Measurements from ENCODE around the gene STAMBP.
"Not testable (repeated sequence)": the region's sequence is repeated elsewhere in the genome, so short reads cannot be mapped to it uniquely, and the experiment has no call there.

STAMBP gene

DNA sequence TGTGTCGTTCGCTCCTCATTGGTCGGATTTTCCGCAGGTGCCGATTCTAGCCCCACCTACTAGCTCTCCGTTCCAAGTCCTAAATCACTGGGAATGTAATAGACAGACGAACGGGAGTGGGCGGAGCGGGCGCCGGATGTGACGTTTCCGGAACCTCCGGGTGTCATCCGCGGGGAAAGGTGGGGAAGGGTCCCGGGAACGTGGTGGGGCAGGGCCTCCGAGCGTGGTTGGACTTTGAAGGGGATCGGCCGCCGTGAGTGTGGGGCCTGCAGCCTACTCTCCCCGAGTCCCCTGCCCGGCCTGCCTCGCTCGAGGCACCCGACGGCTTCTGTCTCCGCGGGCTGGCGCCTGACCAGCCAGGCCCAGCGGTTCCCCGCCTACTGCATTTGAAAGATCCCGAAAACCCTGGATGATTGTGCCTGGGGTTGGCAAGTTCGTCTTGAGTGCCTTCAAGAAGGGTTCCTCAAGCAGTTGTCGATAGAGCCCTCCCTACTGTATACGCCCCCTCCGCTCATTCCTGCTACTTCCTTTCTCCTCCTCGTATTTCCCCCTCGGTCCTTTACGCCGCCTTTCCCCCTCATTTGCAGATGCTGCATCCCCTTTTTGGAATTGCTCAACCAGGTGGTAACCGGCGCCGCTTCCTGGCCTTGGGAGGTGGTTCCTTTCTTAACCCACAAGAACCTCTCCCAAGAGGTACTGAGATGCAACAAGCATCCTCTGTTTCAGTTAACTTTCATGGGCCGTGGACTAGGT is at the start of gene STAMBP:
STAMBP (plus strand) TSS at position 144 of the 753 bp plus-strand sequence. CDS start 1,896 bp downstream, outside the sequence.
- peak; percentile 96 for DNase-seq (ENCODE audit: low read depth)

GRCh38 chr2:73779467-73780236 is 49.1 kb upstream of the STAMBP start, which contains the start of gene DUSP11:
DUSP11 (minus strand) TSS chr2:73780103; CDS start chr2:73779974, 129 bp downstream.
- peak; percentile 91 for DNase-seq (ENCODE audit: low read depth)

DNA sequence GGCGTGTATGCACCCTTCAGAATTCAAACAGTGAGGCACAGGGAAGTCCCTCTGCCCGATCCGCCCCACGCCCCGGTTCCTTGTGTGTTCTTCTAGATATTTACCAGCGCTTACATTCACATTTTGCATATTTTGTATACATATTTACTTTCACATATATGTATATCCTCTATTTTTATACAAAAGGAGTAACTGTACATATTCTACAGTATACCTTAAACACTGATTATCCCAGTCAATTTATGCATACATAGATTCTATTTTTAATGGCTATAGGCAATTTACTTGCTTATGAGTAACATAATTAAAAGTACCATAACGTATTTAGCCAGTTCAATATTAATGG is 48.6 kb upstream of the STAMBP start:
- no peak for DNase-seq (ENCODE audit: low read depth)

- not testable (repeated sequence) for DNase-seq (ENCODE audit: low read depth)
These were observed 45.4 kb upstream of the STAMBP start for GRCh38 chr2:73783402-73783801.

DNA sequence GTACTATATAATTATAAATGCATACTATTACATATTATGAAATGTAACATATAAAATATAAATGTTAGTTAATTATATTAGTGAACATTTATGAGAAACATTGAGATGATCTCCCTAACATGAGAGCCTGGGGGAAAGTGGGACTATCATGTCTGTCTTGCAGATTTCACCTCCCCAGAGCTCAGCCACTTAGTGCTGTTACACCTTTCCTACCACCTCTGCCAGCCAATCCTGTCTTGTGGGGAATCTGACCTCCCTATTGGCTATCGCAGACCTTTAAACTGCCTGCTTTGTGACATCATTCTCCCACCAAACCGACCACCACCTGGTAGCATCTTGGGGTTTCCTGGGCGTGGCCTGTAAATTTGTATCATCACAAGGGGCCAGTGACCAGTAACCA is 44.9 kb upstream of the STAMBP start, which contains the start of gene C2orf78:
C2orf78 (plus strand) TSS at position 301 of the 400 bp plus-strand sequence. CDS start 127 bp downstream, outside the sequence.
- not testable (repeated sequence) for DNase-seq (ENCODE audit: low read depth)

GRCh38 chr2:73811878-73812277 is 16.9 kb upstream of the STAMBP start:
- DNase-seq (ENCODE audit: low read depth), result no peak

- no peak for DNase-seq (ENCODE audit: low read depth)
These were observed 16.1 kb upstream of the STAMBP start for GRCh38 chr2:73812635-73813034.

DNA sequence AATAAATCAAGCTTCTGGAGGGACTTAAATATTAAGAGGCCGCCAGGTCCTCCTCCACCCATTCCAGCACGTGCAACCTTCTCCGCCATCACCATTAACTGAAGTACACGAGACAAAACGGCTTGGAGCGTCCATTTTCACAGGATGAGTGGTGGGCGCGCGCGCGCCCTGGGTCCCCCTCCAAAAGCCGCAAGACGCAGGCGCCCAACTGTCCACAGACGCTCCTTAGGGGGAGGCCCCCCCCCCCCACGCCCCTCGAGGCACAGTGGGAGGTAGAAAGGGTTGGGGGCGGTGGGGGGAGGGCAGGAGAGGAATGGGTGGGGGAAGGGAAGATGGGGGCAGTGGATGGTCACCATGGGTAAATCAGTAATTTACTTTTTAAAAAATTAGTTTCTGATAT is 10.5 kb upstream of the STAMBP start:
- no peak for DNase-seq (ENCODE audit: low read depth)

GRCh38 chr2:73821227-73821626 is 7.5 kb upstream of the STAMBP start:
- no peak for DNase-seq (ENCODE audit: low read depth)

GRCh38 chr2:73821669-73822068 is 7.1 kb upstream of the STAMBP start:
- DNase-seq (ENCODE audit: low read depth), result no peak

DNA sequence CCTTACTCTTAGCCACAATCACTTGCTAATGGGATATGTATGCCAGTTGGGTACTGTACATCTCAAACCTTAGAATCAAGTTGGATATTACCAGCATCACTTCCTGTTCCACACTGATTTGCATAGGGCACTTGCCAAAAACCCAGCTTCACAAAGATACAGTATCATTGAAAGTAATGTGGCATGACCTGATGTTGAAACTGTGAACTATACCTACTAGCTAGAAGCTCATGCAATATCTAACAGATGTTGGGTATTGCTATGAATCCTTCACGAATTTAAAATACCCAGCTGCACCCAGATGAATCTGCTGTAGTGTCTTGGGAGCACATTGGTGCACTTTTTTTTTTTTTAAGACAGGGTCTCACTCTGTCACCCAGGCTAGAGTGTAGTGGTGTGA is 6.5 kb upstream of the STAMBP start:
- DNase-seq (ENCODE audit: low read depth), result no peak

- no peak for DNase-seq (ENCODE audit: low read depth)
These were observed 5.8 kb upstream of the STAMBP start for GRCh38 chr2:73822991-73823390.

GRCh38 chr2:73823416-73823815 is 5.3 kb upstream of the STAMBP start:
- DNase-seq (ENCODE audit: low read depth), result no peak

DNA sequence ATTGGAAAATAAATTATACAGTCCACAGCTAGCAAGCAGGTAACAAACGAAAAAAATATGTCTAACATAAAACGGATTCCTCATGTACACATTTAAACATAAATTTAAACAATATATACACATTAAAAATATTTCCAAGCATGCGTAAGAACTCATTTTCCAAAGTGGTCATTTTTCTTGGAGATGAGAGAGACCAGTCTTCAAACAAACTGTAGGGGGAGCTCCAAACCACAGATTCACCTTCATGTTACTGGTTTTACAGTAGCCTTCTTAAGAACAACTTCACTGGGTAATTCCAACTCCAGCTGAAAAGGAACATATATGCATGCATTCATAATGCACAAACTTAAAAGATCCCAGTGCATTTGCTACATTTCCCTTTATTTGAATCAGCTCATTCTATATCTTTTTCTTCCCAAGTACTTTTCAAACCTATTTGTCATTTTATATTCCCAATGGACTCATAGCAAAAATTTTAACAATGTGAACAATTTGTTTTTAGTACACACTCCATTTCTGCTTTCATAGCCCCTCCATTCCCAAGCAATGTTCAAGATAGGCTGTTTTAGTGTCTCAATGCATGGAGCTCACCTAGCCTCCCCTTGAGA is 4.7 kb upstream of the STAMBP start:
- DNase-seq (ENCODE audit: low read depth), result peak; percentile 88

GRCh38 chr2:73825408-73825807 is 3.4 kb upstream of the STAMBP start:
- no peak for DNase-seq (ENCODE audit: low read depth)

DNA sequence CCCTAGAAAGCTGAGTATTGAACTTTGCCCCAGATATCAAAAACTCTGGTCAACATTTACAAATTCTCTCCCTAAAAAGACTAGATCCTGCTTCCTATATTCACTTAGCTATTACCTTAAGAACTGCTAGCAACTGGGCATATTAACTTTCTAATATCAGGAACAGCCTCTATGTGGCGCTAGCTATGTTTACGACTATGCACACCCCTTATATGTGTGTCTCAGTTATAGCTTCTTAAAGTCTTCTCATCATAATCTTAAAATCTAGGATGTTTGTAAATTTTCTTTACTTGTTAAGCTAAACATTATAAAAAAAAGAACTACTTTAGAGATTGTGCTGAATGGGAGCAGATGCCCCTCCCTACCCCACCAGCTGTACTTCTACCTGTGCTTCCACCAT is 1.7 kb upstream of the STAMBP start:
- peak; percentile 65 for DNase-seq (ENCODE audit: low read depth)

DNA sequence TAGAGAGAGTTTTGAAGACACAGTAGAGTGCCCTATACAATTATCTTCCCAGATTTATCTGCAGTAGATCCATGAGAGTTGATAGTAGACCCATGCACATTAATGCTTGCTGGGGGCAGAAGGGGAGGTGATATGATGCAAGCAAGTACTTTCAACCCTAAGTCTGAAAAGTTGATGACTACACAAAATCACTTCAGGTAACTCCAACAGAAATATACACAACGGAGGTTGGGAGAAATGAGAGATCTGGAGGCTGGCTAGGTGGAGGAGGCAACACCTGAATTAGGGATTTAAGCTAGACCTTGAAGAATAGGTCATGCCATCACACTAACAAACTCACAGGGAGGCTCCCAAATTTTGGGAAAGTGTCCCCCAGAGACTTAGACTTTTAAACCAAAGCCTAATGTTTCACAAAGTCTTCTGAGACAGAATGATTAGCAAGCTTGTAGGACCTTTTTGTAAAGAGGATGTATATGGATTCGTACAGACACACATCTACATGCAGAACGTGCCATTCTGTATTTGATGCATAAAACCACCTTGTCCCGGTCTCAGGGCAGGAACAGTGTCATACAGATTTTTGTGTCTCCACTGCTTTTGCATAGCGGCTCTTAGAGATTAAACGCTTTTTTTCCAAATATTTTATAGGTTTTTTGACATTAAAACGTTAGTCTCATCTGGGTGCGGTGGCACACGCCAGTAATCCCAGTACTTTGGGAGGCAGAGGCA is 937 bp upstream of the STAMBP start:
- no peak for DNase-seq (ENCODE audit: low read depth)

DNA sequence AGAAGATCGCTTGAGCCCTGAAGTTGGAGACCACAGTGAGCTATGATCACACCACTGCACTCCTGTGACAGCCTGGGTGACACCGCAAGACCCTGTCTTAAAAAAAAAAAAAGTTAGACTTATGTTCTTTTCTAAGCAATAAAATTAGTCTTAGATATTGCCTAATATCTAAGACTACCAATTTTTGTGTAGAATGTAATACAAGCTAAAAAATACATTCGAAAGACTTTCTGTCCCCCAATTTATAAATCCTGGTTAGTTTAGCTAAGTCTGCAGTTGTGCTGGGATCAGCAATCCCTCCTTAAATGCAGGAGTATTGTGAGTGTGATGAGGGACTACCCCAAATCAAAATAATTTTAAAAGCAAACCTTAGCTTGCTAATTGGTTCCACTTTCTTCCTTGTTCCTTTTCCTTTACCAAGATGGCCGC is 358 bp upstream of the STAMBP start:
- DNase-seq (ENCODE audit: low read depth), result no peak

DNA sequence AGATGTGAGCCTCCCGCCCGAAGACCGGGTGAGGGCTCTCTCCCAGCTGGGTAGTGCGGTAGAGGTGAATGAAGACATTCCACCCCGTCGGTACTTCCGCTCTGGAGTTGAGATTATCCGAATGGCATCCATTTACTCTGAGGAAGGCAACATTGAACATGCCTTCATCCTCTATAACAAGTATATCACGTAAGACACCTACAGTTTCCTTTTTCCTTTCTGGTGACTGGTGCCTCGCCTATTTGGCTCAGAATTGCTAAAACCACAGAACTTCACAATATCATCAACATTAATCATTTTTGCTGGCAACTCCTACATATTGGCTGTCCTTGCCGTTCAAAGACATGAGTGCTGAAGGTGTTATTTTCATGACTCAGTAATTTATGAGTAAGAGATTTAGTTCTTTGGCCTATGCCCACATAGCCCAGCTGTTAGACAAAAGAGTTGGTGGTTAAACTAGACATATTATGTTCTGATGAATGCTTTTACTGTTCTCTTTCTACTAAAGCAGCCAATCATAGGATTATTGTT is 2.2 kb downstream of the STAMBP start:
- DNase-seq (ENCODE audit: low read depth), result peak; percentile 97

- DNase-seq (ENCODE audit: low read depth), result peak; percentile 49
These were observed 4.2 kb downstream of the STAMBP start for GRCh38 chr2:73832930-73833329.

DNA sequence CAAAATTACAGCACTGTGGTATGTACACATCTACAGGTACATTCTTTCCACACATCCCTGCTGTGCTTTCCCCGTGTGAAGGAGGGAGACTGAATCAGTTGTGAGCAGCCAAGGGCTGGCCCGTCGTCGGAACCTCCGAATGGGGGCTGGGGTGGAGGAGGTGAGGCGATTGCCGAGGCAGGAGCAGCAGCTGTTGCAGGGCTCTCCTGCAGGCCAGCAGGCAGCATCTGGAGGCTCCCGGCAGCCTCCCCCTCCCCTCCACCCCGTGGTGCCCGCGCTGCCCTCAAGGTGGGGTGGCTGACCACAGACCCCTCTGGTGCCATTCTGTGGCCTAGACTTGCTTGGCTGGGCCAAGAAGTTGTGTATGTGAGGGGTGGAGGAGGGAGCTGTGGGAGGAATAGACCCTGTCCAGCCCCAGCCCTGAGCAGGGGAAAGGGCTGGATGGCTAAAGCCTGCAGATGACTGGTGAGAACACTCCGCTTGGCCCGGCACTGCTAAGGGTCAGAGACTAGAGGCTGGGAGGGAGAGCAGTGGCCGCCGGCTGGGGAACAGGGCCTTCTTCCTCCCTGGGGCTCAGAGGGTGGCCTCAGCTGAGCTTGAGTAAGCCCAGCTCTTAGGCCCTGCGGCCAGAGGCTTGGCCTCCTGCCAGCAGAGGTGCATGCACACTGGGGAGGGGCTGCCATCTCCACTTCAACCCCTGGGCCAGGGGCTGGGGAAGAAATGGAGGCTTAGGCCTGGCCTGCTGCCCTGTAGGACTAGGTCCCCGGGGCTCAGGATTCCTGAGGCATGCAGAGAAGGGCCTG is 7.6 kb downstream of the STAMBP start:
- DNase-seq (ENCODE audit: low read depth), result no peak
